ENCODE measurements around the gene EIF4G1. TPM values are rescaled to one million over a fixed set of nuclear protein-coding genes. Genes with fewer than 3 reads are reported as not detected.

EIF4G1 gene
- polyA plus RNA-seq, 3 donors = 13.9 to 119 (median 24.2) TPM

DNA sequence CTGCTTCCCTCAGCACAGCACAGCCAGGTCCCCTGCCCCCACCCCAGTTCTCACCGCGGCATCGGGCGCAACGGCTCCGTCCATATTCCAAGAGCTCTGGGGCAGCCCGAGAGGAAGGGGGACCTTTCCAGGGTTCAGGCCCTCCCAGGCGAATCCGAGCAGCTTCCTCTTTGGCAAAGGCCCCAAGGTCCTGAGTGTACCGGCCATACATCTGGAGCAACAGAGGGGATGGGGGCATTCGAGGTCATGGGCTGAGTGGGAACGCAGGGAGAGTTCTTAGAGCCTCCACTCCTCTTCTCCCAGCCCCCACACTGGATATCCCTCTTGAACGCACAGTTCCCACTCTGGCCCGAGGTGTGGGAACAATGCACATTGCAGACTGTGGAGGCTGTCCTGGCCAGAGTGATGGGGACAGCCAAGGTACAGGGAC lies 44.5 kb downstream of the EIF4G1 start:
- H3K4me2 ChIP-seq (replicated peaks; ENCODE audit: extremely low read depth, low read length, poor library complexity, severe bottlenecking) = no peak overlapping the region
- H3K36me3 ChIP-seq (replicated peaks in 1 of 2; ENCODE audit: control insufficient read depth in 1 of 2, insufficient read depth in 2 of 2, low read length in 2 of 2) = no peaks in the 10 kb centered on the region
- H3K9me3 ChIP-seq (replicated peaks in 1 of 2; ENCODE audit: control insufficient read depth in 1 of 2, insufficient read depth in 1 of 2, low read length in 2 of 2) = no peaks in the 10 kb centered on the region
- no peaks in the 10 kb centered on the region for H4K20me1 ChIP-seq (ENCODE audit: insufficient read depth, low read length)
- no peak overlapping the region for H3K4me3 ChIP-seq (replicated peaks in 1 of 3; ENCODE audit: low read depth in 2 of 3, low read length in 3 of 3)
- WGBS (ENCODE audit: insufficient coverage) = 79% methylated on average over 5 of the region's 14 CpGs
- Mint-ChIP-seq H3K4me3 (no peak overlapping the region), H3K27ac (no peak overlapping the region), H3K36me3 (no peaks in the 10 kb centered on the region), H3K27me3 (ENCODE audit: low read depth in 3 of 3) (peaks cover 14 to 15% (median 15%) of the 10 kb centered on the region in 3 donors), H3K9me3 (peaks cover 0 to 2% (median 0%) of the 10 kb centered on the region in 7 donors), H3K4me1 (peaks cover 15% of the 10 kb centered on the region)
- intact Hi-C loops (cut with micrococcal nuclease) = no loop called here
- H3K79me2 ChIP-seq (ENCODE audit: insufficient read depth, low read length) = peaks cover 7% of the 10 kb centered on the region
- H2AFZ ChIP-seq (ENCODE audit: insufficient read depth, low read depth, low read length, poor library complexity, severe bottlenecking) = no peak overlapping the region
- no peak overlapping the region for H3K9ac ChIP-seq (ENCODE audit: insufficient read depth, low read length, poor library complexity, severe bottlenecking)
- TF ChIP-seq, protein P1, sequence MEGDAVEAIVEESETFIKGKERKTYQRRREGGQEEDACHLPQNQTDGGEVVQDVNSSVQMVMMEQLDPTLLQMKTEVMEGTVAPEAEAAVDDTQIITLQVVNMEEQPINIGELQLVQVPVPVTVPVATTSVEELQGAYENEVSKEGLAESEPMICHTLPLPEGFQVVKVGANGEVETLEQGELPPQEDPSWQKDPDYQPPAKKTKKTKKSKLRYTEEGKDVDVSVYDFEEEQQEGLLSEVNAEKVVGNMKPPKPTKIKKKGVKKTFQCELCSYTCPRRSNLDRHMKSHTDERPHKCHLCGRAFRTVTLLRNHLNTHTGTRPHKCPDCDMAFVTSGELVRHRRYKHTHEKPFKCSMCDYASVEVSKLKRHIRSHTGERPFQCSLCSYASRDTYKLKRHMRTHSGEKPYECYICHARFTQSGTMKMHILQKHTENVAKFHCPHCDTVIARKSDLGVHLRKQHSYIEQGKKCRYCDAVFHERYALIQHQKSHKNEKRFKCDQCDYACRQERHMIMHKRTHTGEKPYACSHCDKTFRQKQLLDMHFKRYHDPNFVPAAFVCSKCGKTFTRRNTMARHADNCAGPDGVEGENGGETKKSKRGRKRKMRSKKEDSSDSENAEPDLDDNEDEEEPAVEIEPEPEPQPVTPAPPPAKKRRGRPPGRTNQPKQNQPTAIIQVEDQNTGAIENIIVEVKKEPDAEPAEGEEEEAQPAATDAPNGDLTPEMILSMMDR (IDR thresholded peaks at IDR 0.05) = no peak
- H3K4me1 ChIP-seq (ENCODE audit: control insufficient read depth in 1 of 2, insufficient read depth in 2 of 2, low read length in 2 of 2) = peaks cover 19 to 29% of the 10 kb centered on the region in 2 donors
- no peak for DNase-seq
- peaks cover 0 to 12% of the 10 kb centered on the region in 2 donors for H3K27me3 ChIP-seq (ENCODE audit: control insufficient read depth in 2 of 2, insufficient read depth in 2 of 2, low read length in 2 of 2)
- no peak overlapping the region for H3K27ac ChIP-seq (ENCODE audit: low read depth in 1 of 2, low read length in 2 of 2)

DNA sequence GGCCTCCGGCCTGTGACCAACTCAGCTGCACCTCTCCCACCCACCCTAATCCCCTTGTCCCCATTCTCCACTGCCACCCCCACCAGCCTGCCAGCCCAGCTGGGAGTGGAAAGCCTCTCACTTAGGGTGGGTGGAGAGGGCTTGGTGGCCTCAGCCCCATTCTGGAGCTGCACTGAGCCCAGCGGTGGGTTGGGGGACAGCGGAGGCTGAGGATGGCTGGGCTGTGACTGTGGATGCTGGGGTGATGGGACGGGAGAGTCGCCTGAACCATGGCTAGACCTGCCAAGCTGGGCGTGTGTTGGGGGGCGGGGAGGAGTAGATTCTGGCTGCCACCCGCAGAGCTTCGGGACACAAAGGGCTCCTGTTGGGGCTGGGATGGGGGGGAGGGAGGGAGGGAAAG lies 45.2 kb downstream of the EIF4G1 start:
- intact Hi-C loops (cut with micrococcal nuclease) = no loop called here

More for the DNA sequence above, 45.2 kb downstream of the EIF4G1 start:
- Mint-ChIP-seq H3K4me1 (peaks cover 22% of the 10 kb centered on the region), H3K27ac (no peak overlapping the region), H3K27me3 (ENCODE audit: low read depth in 3 of 3) (peaks cover 14 to 15% (median 15%) of the 10 kb centered on the region in 3 donors), H3K36me3 (peaks cover 0 to 1% of the 10 kb centered on the region in 2 donors), H3K9me3 (peaks cover 0 to 2% (median 0%) of the 10 kb centered on the region in 7 donors), H3K4me3 (no peak overlapping the region)
- H2AFZ ChIP-seq (ENCODE audit: insufficient read depth, low read depth, low read length, poor library complexity, severe bottlenecking) = no peak overlapping the region
- peaks cover 21 to 36% of the 10 kb centered on the region in 2 donors for H3K4me1 ChIP-seq (ENCODE audit: control insufficient read depth in 1 of 2, insufficient read depth in 2 of 2, low read length in 2 of 2)
- peaks cover 0 to 12% of the 10 kb centered on the region in 2 donors for H3K27me3 ChIP-seq (ENCODE audit: control insufficient read depth in 2 of 2, insufficient read depth in 2 of 2, low read length in 2 of 2)
- H3K9me3 ChIP-seq (replicated peaks in 1 of 2; ENCODE audit: control insufficient read depth in 1 of 2, insufficient read depth in 1 of 2, low read length in 2 of 2) = no peaks in the 10 kb centered on the region
- peaks cover 0 to under 1% of the 10 kb centered on the region in 2 donors for H3K36me3 ChIP-seq (replicated peaks in 1 of 2; ENCODE audit: control insufficient read depth in 1 of 2, insufficient read depth in 2 of 2, low read length in 2 of 2)
- 97% methylated on average over 5 of the region's 9 CpGs for whole genome bisulfite sequencing (ENCODE audit: insufficient coverage)
- H3K4me2 ChIP-seq (replicated peaks; ENCODE audit: extremely low read depth, low read length, poor library complexity, severe bottlenecking) = no peak overlapping the region
- H3K27ac ChIP-seq (ENCODE audit: low read depth in 1 of 2, low read length in 2 of 2) = no peak overlapping the region
- H4K20me1 ChIP-seq (ENCODE audit: insufficient read depth, low read length) = no peaks in the 10 kb centered on the region
- TF ChIP-seq, protein P1 (IDR thresholded peaks at IDR 0.05) = no peak
- no peak overlapping the region for H3K4me3 ChIP-seq (replicated peaks in 1 of 3; ENCODE audit: low read depth in 2 of 3, low read length in 3 of 3)
- H3K79me2 ChIP-seq (ENCODE audit: insufficient read depth, low read length) = peaks cover 13% of the 10 kb centered on the region
- no peak overlapping the region for H3K9ac ChIP-seq (ENCODE audit: insufficient read depth, low read length, poor library complexity, severe bottlenecking)
- DNase-seq = no peak

All from CD14-positive monocyte (primary cell).